Suppressor macrophage (primary cell): ENCODE data around the gene LRRC73.
"Not testable (repeated sequence)": the region's sequence is repeated elsewhere in the genome, so short reads cannot be mapped to it uniquely, and the experiment has no call there.

Experiments used
- DNase-seq, 4 experiments: peaks; one replicate each; pipeline ENCODE4 v3.0.0-alpha.2; 2020 to 2022

The LRRC73 gene

GRCh38 chr6:43460032-43460431 is 50.1 kb downstream of the LRRC73 start:
- no peak for DNase-seq

- no peak for DNase-seq
Measured at GRCh38 chr6:43459535-43459934, 50.6 kb downstream of the LRRC73 start.

- not testable (repeated sequence) for DNase-seq
Measured at GRCh38 chr6:43458154-43458553, 52.0 kb downstream of the LRRC73 start.

- no peak for DNase-seq
Measured at GRCh38 chr6:43457643-43458042, 52.5 kb downstream of the LRRC73 start.
